ENCODE data around the gene PROSER2.

- TF ChIP-seq GATA3 (IDR thresholded peaks at IDR 0.05; ENCODE audit: low read depth, low read length) = no peak
- no peak for TF ChIP-seq GATA2 (IDR thresholded peaks at IDR 0.05; ENCODE audit: low read depth, low read length)
Measured at GRCh38 chr10:11882646-11883375, 59.7 kb downstream of the PROSER2 start.
